Activated T-cell treated with anti-CD3 and anti-CD28 coated beads, Interleukin-2, amount 50 U/mL, for 24 hours (primary cell): ENCODE data around the gene POLR3A.
A peak's percentile ranks its signal among the peaks of the same experiment; 100 is the strongest.

Source experiments
- DNase-seq: peaks from one replicate; pipeline ENCODE4 v3.0.0-alpha.2; 2020
- H3K27ac Mint-ChIP-seq: 2 replicates; pipeline ENCODE4 v1.8.0; 2020; ENCODE audit warnings: mild to moderate bottlenecking, mixed read lengths
- H3K27me3 Mint-ChIP-seq: 2 replicates; pipeline ENCODE4 v1.8.0; 2020; ENCODE audit warnings: mixed read lengths
- H3K36me3 Mint-ChIP-seq: 2 replicates; pipeline ENCODE4 v1.8.0; 2020; ENCODE audit warnings: low read depth, mixed read lengths
- H3K4me1 Mint-ChIP-seq: 2 replicates; pipeline ENCODE4 v1.8.0; 2020; ENCODE audit warnings: low read depth, mixed read lengths
- H3K4me3 Mint-ChIP-seq: 2 replicates; pipeline ENCODE4 v1.8.0; 2020; ENCODE audit warnings: mild to moderate bottlenecking, moderate library complexity, mixed read lengths
- H3K9me3 Mint-ChIP-seq: 2 replicates; pipeline ENCODE4 v1.8.0; 2020; ENCODE audit warnings: mixed read lengths

POLR3A gene

GRCh38 chr10:77987671-77988255, 41.6 kb downstream of the POLR3A start:
- peaks cover 3% of the 10 kb centered on the region for H3K4me1 Mint-ChIP-seq
- no peak overlapping the region for H3K4me3 Mint-ChIP-seq
- peaks cover 98% of the 10 kb centered on the region for H3K36me3 Mint-ChIP-seq
- no peaks in the 10 kb centered on the region for H3K9me3 Mint-ChIP-seq
- no peaks in the 10 kb centered on the region for H3K27me3 Mint-ChIP-seq
- DNase-seq, result no peak
- H3K27ac Mint-ChIP-seq, result peak overlapping the region; percentile 65

GRCh38 chr10:77984986-77985385, 44.3 kb downstream of the POLR3A start:
- H3K4me1 Mint-ChIP-seq, result peaks cover 3% of the 10 kb centered on the region
- H3K4me3 Mint-ChIP-seq, result no peak overlapping the region
- peaks cover 97% of the 10 kb centered on the region for H3K36me3 Mint-ChIP-seq
- no peaks in the 10 kb centered on the region for H3K27me3 Mint-ChIP-seq
- H3K9me3 Mint-ChIP-seq, result no peaks in the 10 kb centered on the region
- no peak overlapping the region for H3K27ac Mint-ChIP-seq
- no peak for DNase-seq

GRCh38 chr10:77983384-77984341, 45.7 kb downstream of the POLR3A start:
- Mint-ChIP-seq H3K36me3 (peaks cover 95% of the 10 kb centered on the region), H3K4me3 (no peak overlapping the region), H3K4me1 (no peaks in the 10 kb centered on the region), H3K27ac (no peak overlapping the region), H3K27me3 (no peaks in the 10 kb centered on the region), H3K9me3 (no peaks in the 10 kb centered on the region)
- DNase-seq, result no peak

GRCh38 chr10:77981281-77981680, 48.0 kb downstream of the POLR3A start:
- peaks cover 94% of the 10 kb centered on the region for H3K36me3 Mint-ChIP-seq
- DNase-seq, result no peak
- H3K27me3 Mint-ChIP-seq, result no peaks in the 10 kb centered on the region
- H3K4me1 Mint-ChIP-seq, result no peaks in the 10 kb centered on the region
- H3K27ac Mint-ChIP-seq, result no peak overlapping the region
- no peak overlapping the region for H3K4me3 Mint-ChIP-seq
- H3K9me3 Mint-ChIP-seq, result no peaks in the 10 kb centered on the region

- no peaks in the 10 kb centered on the region for H3K4me1 Mint-ChIP-seq
- no peak for DNase-seq
- H3K27me3 Mint-ChIP-seq, result no peaks in the 10 kb centered on the region
- peaks cover 93% of the 10 kb centered on the region for H3K36me3 Mint-ChIP-seq
- no peak overlapping the region for H3K4me3 Mint-ChIP-seq
- no peaks in the 10 kb centered on the region for H3K9me3 Mint-ChIP-seq
- H3K27ac Mint-ChIP-seq, result no peak overlapping the region
These were observed 50.1 kb downstream of the POLR3A start for GRCh38 chr10:77979221-77979620.

- DNase-seq, result no peak
- Mint-ChIP-seq H3K4me3 (no peak overlapping the region), H3K27ac (no peak overlapping the region), H3K9me3 (no peaks in the 10 kb centered on the region), H3K36me3 (peaks cover 86% of the 10 kb centered on the region), H3K4me1 (no peaks in the 10 kb centered on the region), H3K27me3 (no peaks in the 10 kb centered on the region)
These were observed 51.0 kb downstream of the POLR3A start for GRCh38 chr10:77978360-77978759.

- Mint-ChIP-seq H3K27me3 (no peaks in the 10 kb centered on the region), H3K36me3 (peaks cover 84% of the 10 kb centered on the region), H3K4me1 (no peaks in the 10 kb centered on the region), H3K9me3 (no peaks in the 10 kb centered on the region), H3K27ac (no peak overlapping the region), H3K4me3 (no peak overlapping the region)
- no peak for DNase-seq
These were observed 51.4 kb downstream of the POLR3A start for GRCh38 chr10:77977934-77978333.

- Mint-ChIP-seq H3K27ac (no peak overlapping the region), H3K4me3 (no peak overlapping the region), H3K27me3 (no peaks in the 10 kb centered on the region), H3K4me1 (peaks cover 2% of the 10 kb centered on the region), H3K36me3 (peaks cover 82% of the 10 kb centered on the region), H3K9me3 (no peaks in the 10 kb centered on the region)
- no peak for DNase-seq
These were observed 52.3 kb downstream of the POLR3A start for GRCh38 chr10:77977016-77977415.

GRCh38 chr10:77975086-77975666, 54.1 kb downstream of the POLR3A start:
- no peaks in the 10 kb centered on the region for H3K9me3 Mint-ChIP-seq
- H3K36me3 Mint-ChIP-seq, result peaks cover 77% of the 10 kb centered on the region
- H3K4me1 Mint-ChIP-seq, result peaks cover 15% of the 10 kb centered on the region
- no peak overlapping the region for H3K4me3 Mint-ChIP-seq
- no peak for DNase-seq
- no peak overlapping the region for H3K27ac Mint-ChIP-seq
- H3K27me3 Mint-ChIP-seq, result no peaks in the 10 kb centered on the region

GRCh38 chr10:77974396-77975074, 54.8 kb downstream of the POLR3A start:
- DNase-seq, result no peak
- H3K27ac Mint-ChIP-seq, result no peak overlapping the region
- peaks cover 15% of the 10 kb centered on the region for H3K4me1 Mint-ChIP-seq
- H3K27me3 Mint-ChIP-seq, result no peaks in the 10 kb centered on the region
- no peaks in the 10 kb centered on the region for H3K9me3 Mint-ChIP-seq
- H3K36me3 Mint-ChIP-seq, result peaks cover 71% of the 10 kb centered on the region
- H3K4me3 Mint-ChIP-seq, result no peak overlapping the region

GRCh38 chr10:77973276-77973675, 56.0 kb downstream of the POLR3A start:
- DNase-seq, result no peak
- peaks cover 67% of the 10 kb centered on the region for H3K36me3 Mint-ChIP-seq
- peak overlapping the region; percentile 29 for H3K27ac Mint-ChIP-seq
- H3K27me3 Mint-ChIP-seq, result no peaks in the 10 kb centered on the region
- H3K4me1 Mint-ChIP-seq, result peaks cover 15% of the 10 kb centered on the region
- H3K9me3 Mint-ChIP-seq, result no peaks in the 10 kb centered on the region
- H3K4me3 Mint-ChIP-seq, result no peak overlapping the region

- Mint-ChIP-seq H3K27ac (no peak overlapping the region), H3K27me3 (no peaks in the 10 kb centered on the region), H3K36me3 (peaks cover 56% of the 10 kb centered on the region), H3K4me1 (peaks cover 15% of the 10 kb centered on the region), H3K4me3 (no peak overlapping the region), H3K9me3 (no peaks in the 10 kb centered on the region)
- DNase-seq, result no peak
These were observed 57.2 kb downstream of the POLR3A start for GRCh38 chr10:77972148-77972547.

GRCh38 chr10:77971804-77972144, 57.5 kb downstream of the POLR3A start:
- Mint-ChIP-seq H3K36me3 (peaks cover 52% of the 10 kb centered on the region), H3K27ac (peak overlapping the region; percentile 81), H3K4me1 (peaks cover 15% of the 10 kb centered on the region), H3K4me3 (no peak overlapping the region), H3K27me3 (no peaks in the 10 kb centered on the region), H3K9me3 (no peaks in the 10 kb centered on the region)
- DNase-seq, result no peak

GRCh38 chr10:77970869-77971803, 58.2 kb downstream of the POLR3A start:
- no peak overlapping the region for H3K4me3 Mint-ChIP-seq
- DNase-seq, result no peak
- H3K27me3 Mint-ChIP-seq, result no peaks in the 10 kb centered on the region
- peaks cover 45% of the 10 kb centered on the region for H3K36me3 Mint-ChIP-seq
- H3K27ac Mint-ChIP-seq, result peak overlapping the region; percentile 81
- peaks cover 15% of the 10 kb centered on the region for H3K4me1 Mint-ChIP-seq
- H3K9me3 Mint-ChIP-seq, result no peaks in the 10 kb centered on the region
